ENCODE measurements around the gene PDPR. TPM values are rescaled to one million over a fixed set of nuclear protein-coding genes. Genes with fewer than 3 reads are reported as not detected.
"Not testable (repeated sequence)": the region's sequence is repeated elsewhere in the genome, so short reads cannot be mapped to it uniquely, and the experiment has no call there.

The PDPR gene
- total RNA-seq, 1 experiment from 2014 or later, result 42.9 TPM

DNA sequence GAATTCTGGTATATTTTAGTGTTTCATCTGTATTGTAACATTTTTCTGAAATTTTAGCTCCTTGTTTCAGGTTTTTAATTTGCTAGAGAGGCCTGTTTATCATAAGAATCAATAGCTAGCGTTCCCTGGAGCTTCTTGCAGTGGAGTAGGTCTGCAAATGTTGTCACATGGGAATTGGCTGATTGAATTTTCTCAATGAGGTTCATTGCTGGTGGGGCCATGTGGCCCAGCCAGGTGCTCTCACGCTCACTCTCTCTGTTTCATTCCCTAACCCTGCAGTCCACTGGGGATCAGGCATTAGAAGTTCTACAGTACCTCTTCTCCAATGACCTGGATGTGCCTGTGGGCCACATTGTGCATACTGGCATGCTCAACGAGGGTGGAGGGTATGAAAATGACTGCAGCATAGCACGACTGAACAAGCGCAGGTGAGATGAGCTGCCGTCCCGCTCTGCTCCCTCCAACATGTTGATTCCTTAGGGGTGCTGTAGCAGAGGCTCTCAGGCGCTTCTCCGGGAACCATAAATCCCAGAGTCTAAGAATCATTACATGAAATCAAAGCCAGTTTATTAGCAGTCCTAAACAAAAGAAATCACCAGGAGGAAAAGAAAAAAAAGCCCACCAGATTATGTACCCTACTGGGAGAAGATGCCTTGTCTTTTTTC, 29.2 kb downstream of the PDPR start:
- CTCF ChIA-PET; H3K27me3 Mint-ChIP-seq (ENCODE audit: insufficient read depth, unreplicated experiment); H3K4me1 ChIP-seq; H3K4me1 Mint-ChIP-seq (ENCODE audit: low read depth, unreplicated experiment); H3K4me3 Mint-ChIP-seq (ENCODE audit: unreplicated experiment); H3K9me3 ChIP-seq; POLR2A ChIA-PET; BruUV-seq (replicated peaks); H3K36me3 ChIP-seq (ENCODE audit: control insufficient read depth, insufficient read depth, low read length); intact Hi-C loops (cut with micrococcal nuclease; ENCODE audit: unreplicated experiment); DNase-seq; H3K9me3 Mint-ChIP-seq (ENCODE audit: unreplicated experiment); H3K27ac Mint-ChIP-seq (ENCODE audit: unreplicated experiment); H3K27me3 ChIP-seq (replicated peaks; ENCODE audit: control insufficient read depth, insufficient read depth, low read length); H3K4me3 ChIP-seq (ENCODE audit: low read depth, low read length): not testable (repeated sequence)
- H3K36me3 Mint-ChIP-seq (ENCODE audit: insufficient read depth, unreplicated experiment), result peaks cover 65% of the 10 kb centered on the region

DNA sequence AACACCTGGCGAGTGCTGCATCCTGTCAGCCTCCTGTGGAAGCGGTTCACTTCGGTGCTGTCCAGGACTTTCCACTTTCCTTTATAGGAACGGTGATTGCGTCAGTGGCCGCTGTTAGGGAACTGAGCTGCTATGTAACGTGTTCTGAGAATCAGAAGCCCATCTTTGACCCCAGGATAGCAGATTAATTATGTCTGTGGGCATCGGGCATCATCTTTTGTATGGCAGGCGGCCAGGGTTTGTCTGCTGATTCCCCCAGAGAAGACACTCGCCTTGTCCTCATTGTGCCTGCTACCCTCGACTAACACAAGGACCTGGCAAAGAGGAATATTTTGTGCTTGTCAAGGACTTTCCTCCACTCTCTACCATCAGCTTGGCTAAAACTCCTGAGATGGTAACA, 33.7 kb downstream of the PDPR start:
- intact Hi-C loops (cut with micrococcal nuclease; ENCODE audit: unreplicated experiment); H3K9me3 ChIP-seq; H3K27me3 Mint-ChIP-seq (ENCODE audit: insufficient read depth, unreplicated experiment); H3K4me3 ChIP-seq (ENCODE audit: low read depth, low read length); H3K27ac Mint-ChIP-seq (ENCODE audit: unreplicated experiment); BruUV-seq (replicated peaks); DNase-seq; H3K9me3 Mint-ChIP-seq (ENCODE audit: unreplicated experiment); H3K27me3 ChIP-seq (replicated peaks; ENCODE audit: control insufficient read depth, insufficient read depth, low read length); H3K4me3 Mint-ChIP-seq (ENCODE audit: unreplicated experiment); H3K36me3 ChIP-seq (ENCODE audit: control insufficient read depth, insufficient read depth, low read length); POLR2A ChIA-PET; CTCF ChIA-PET: not testable (repeated sequence)
- Mint-ChIP-seq H3K36me3 (ENCODE audit: insufficient read depth, unreplicated experiment) (peaks cover 62% of the 10 kb centered on the region), H3K4me1 (ENCODE audit: low read depth, unreplicated experiment) (peaks cover 14% of the 10 kb centered on the region)
- H3K4me1 ChIP-seq, result peaks cover 14% of the 10 kb centered on the region

DNA sequence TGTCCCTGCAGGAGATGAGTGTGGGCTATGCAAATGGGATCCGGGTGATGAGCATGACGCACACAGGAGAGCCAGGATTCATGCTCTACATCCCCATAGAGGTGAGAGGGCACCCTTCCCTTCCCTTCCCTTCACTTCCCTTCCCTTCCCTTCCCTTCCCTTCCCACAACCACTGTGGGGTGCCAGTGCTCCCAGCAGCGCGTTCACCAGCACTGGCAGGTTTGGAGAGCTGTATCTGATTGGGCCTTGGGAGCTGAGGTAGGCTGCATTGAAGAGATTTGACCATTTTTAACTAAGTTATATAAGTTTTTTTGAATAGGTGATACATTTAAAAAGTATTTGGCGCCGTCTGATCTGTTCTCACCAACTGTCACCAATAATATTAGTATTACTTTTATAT, 34.3 kb downstream of the PDPR start:
- CTCF ChIA-PET; POLR2A ChIA-PET; H3K27me3 Mint-ChIP-seq (ENCODE audit: insufficient read depth, unreplicated experiment); DNase-seq; H3K9me3 Mint-ChIP-seq (ENCODE audit: unreplicated experiment); BruUV-seq (replicated peaks); H3K27ac Mint-ChIP-seq (ENCODE audit: unreplicated experiment); H3K4me3 ChIP-seq (ENCODE audit: low read depth, low read length); H3K27me3 ChIP-seq (replicated peaks; ENCODE audit: control insufficient read depth, insufficient read depth, low read length); H3K36me3 ChIP-seq (ENCODE audit: control insufficient read depth, insufficient read depth, low read length); H3K9me3 ChIP-seq; intact Hi-C loops (cut with micrococcal nuclease; ENCODE audit: unreplicated experiment); H3K4me3 Mint-ChIP-seq (ENCODE audit: unreplicated experiment): not testable (repeated sequence)
- H3K4me1 Mint-ChIP-seq (ENCODE audit: low read depth, unreplicated experiment), result peaks cover 20% of the 10 kb centered on the region
- peaks cover 61% of the 10 kb centered on the region for H3K36me3 Mint-ChIP-seq (ENCODE audit: insufficient read depth, unreplicated experiment)
- peaks cover 20% of the 10 kb centered on the region for H3K4me1 ChIP-seq

- H3K36me3 ChIP-seq (ENCODE audit: control insufficient read depth, insufficient read depth, low read length); DNase-seq; intact Hi-C loops (cut with micrococcal nuclease; ENCODE audit: unreplicated experiment); H3K9me3 Mint-ChIP-seq (ENCODE audit: unreplicated experiment); H3K9me3 ChIP-seq; H3K4me3 ChIP-seq (ENCODE audit: low read depth, low read length); POLR2A ChIA-PET; BruUV-seq (replicated peaks); H3K27ac Mint-ChIP-seq (ENCODE audit: unreplicated experiment); CTCF ChIA-PET; H3K27me3 ChIP-seq (replicated peaks; ENCODE audit: control insufficient read depth, insufficient read depth, low read length); H3K27me3 Mint-ChIP-seq (ENCODE audit: insufficient read depth, unreplicated experiment); H3K4me3 Mint-ChIP-seq (ENCODE audit: unreplicated experiment): not testable (repeated sequence)
- H3K36me3 Mint-ChIP-seq (ENCODE audit: insufficient read depth, unreplicated experiment), result peaks cover 63% of the 10 kb centered on the region
- peaks cover 21% of the 10 kb centered on the region for H3K4me1 Mint-ChIP-seq (ENCODE audit: low read depth, unreplicated experiment)
- H3K4me1 ChIP-seq, result peaks cover 21% of the 10 kb centered on the region
Measured at GRCh38 chr16:70149296-70149695, 35.2 kb downstream of the PDPR start.

DNA sequence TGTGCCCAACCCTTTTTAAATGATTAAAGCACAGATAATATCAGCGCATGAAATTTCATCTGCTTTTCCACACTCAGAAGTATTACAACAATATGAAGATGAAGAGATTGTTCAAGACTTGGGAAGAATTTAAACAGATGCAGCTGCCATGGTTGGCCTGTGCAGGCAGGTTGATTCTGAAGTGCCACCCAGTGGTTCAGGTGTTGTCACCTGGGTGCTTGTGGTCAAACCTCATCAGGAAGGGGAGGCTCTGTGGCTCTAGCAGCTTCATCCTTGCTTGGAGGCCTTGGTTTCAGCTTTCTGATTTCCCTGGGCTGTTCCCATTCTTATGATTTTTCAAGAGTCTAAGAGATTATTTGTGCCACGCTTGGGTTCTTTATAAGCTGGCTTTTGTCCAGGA, 37.3 kb downstream of the PDPR start:
- H3K4me1 Mint-ChIP-seq (ENCODE audit: low read depth, unreplicated experiment), result peaks cover 21% of the 10 kb centered on the region
- Histone ChIP-seq H3K4me3 (ENCODE audit: low read depth, low read length) (no peak overlapping the region), H3K36me3 (ENCODE audit: control insufficient read depth, insufficient read depth, low read length) (peaks cover 5% of the 10 kb centered on the region), H3K4me1 (peaks cover 21% of the 10 kb centered on the region), H3K9me3 (no peaks in the 10 kb centered on the region), H3K27me3 (replicated peaks; ENCODE audit: control insufficient read depth, insufficient read depth, low read length) (no peaks in the 10 kb centered on the region)
- no peak for DNase-seq
- ChIA-PET POLR2A (no interaction called here), CTCF (no interaction called here)
- H3K36me3 Mint-ChIP-seq (ENCODE audit: insufficient read depth, unreplicated experiment), result peaks cover 70% of the 10 kb centered on the region
- H3K27ac Mint-ChIP-seq (ENCODE audit: unreplicated experiment), result peak overlapping the region; percentile 75
- H3K4me3 Mint-ChIP-seq (ENCODE audit: unreplicated experiment), result no peak overlapping the region
- H3K27me3 Mint-ChIP-seq (ENCODE audit: insufficient read depth, unreplicated experiment), result no peaks in the 10 kb centered on the region
- H3K9me3 Mint-ChIP-seq (ENCODE audit: unreplicated experiment), result no peaks in the 10 kb centered on the region
- intact Hi-C loops (cut with micrococcal nuclease; ENCODE audit: unreplicated experiment), result no loop called here
- TF ChIP-seq CTCF (IDR thresholded peaks at IDR 0.05; ENCODE audit: insufficient read depth in 1 of 2, low read depth in 1 of 2, low read length in 1 of 2, severe bottlenecking in 1 of 2, unreplicated experiment in 1 of 2), result no peak
- BruUV-seq (replicated peaks), result no TSS peak

Measured in Caco-2 (cell line).